COLO668 (cell line): Measurements from ENCODE around the gene SLC39A7.

Experiments used
- DNase-seq: peaks from one replicate; lab custom pipeline; 2025; ENCODE audit not compliant: unreplicated experiment; lab: John Stamatoyannopoulos, UW

Gene SLC39A7

DNA sequence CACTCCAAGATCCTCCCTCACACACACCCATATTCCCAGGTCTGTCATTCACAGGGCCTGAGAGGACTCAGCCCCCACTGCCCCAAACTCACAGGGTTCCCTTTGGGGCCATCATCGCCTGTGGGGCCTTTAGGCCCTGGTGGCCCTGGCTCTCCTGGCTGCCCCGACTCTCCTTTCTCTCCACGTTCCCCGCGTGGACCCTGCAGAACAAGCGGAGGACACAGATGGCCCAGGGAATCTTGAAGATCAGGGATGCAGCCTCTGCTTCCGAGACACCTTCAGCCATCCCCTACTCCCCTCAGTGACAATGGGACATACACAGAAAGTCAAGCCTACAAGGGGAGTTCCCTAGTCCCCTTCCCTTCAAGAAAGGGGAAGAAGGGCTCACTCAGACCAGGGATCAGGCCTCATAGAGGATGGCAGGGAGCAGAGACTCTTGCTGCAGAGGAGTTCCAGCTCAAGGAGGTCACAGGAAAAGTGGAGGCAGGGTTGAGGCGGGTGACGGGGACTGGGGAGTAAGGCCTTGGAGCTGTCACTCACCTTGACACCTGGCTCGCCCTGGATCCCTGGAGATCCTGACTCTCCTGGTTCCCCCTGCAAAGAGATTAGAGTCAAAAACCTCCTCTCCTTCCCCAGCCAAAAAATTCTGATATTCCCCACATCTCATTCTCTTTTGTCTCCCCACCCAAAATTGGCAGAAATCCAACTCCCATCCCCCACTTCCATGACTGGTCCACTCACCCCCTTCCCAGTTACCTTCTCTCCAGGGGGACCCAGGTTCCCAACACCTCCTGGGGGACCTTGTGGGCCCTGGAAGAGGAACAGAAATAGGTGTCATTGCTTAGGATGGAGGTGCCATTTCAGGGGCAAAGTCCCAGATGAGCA is 31.1 kb upstream of the SLC39A7 start:
- DNase-seq: no peak

- no peak for DNase-seq
These were observed 30.3 kb upstream of the SLC39A7 start for GRCh38 chr6:33170176-33171015.

DNA sequence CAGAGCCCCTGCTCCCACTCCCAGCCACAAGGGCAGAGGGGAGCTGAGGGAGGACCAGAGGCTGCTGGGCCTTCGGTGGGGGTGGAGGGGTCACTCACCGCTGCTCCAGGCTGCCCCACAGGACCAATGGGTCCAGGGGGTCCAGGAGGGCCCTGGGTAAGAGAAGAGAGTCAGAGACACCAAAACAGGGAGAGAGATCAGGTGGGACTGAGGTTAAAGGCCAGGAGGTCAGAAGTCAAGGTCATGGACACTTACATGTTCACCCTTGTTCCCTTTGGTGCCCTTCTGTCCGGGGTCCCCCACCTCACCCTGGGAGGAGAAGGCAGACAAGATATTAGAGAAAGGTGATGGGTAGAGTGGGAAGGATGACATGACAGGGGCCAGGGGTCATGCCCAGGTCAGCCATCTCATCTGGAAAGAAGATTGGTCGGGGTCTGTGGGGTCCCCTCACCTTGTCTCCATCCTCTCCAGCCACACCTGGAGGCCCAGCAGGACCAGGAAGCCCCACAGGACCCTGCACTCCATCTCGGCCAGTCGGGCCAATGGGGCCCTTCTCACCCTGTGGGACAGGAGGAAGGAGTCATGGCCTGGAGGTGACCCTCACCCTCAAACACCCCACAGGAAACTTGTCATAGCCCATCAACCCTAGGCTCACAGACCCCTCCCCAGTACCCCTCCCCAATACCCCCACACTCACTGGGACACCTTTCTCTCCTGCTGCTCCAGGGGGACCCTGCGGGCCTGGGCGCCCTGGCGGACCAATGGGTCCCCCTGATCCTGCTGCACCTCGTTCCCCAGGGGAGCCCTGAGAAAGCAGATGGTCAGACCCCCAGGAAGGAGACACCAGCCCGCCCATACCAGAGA is 29.4 kb upstream of the SLC39A7 start:
- DNase-seq: no peak

GRCh38 chr6:33171880-33172687 is 28.6 kb upstream of the SLC39A7 start:
- DNase-seq: no peak

DNA sequence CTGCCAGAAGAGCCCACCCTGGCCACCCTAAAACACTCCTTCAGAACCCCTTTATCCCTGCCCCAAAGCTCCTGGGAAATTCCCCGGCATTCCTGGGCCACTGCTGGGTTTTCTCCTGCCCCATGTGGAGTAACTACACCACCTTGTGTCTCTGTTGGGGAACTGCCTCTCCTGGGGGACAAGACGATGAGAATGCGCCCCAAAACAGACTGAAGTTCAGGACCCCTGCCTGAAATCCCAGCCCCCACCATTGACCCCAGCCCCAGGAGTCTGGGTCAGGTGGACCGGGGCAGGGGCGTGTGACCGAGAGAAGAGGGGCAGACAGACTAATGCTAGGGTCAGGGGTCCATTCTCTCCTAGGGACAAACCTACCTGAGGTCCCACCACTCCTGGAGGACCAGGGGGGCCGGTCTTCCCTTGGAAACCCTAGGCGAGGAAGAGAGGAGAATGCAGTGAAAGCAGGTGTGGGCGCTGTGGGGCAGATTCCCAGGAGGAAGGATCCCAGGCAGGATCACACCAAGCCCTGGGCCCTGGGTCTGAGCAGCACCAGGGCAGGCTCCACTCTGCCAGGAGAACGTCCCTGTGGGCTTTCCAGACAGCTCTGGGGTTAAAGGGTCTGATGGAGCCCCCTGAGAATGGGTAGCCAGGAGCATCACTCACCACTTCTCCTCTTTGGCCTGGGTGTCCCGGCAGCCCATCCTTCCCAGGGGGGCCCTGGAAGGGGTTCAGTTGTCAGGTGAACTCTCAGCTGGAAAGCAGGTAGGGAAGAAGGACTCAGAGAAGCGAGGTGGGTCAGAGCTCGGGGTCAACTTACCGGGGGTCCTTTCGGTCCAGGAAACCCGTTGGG is 27.8 kb upstream of the SLC39A7 start:
- DNase-seq: no peak

DNA sequence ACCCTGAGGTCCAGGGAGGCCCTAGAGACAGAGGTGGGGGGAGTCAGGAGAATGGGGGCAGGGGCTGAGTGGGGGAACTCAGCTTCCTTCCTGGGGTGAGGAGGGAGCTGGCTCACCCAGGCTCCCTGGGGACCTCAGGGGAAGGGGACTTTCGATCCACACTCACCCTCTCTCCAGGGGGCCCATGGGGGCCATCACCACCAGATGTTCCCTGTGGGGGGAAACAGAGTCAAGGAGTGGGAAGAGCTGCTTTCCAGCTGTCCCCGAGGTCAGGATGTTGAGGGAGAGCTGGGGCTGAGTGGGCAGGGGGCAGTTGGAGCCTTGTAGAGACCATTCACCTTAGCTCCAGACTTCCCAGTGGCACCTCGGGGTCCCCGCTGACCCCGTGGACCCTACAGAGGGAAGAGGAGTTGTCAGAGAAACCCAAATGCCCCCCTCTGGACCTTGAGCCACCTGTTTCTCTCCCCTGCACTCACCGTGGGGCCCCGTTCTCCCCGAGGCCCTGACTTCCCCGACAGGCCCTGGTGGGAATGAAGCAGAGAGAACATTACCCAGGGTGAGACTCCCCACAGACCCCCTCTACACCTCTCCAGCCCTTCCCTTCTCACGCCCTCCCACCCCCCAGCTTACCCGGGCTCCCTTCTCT is 27.0 kb upstream of the SLC39A7 start:
- DNase-seq: no peak

GRCh38 chr6:33174784-33175183 is 25.9 kb upstream of the SLC39A7 start:
- DNase-seq: no peak

DNA sequence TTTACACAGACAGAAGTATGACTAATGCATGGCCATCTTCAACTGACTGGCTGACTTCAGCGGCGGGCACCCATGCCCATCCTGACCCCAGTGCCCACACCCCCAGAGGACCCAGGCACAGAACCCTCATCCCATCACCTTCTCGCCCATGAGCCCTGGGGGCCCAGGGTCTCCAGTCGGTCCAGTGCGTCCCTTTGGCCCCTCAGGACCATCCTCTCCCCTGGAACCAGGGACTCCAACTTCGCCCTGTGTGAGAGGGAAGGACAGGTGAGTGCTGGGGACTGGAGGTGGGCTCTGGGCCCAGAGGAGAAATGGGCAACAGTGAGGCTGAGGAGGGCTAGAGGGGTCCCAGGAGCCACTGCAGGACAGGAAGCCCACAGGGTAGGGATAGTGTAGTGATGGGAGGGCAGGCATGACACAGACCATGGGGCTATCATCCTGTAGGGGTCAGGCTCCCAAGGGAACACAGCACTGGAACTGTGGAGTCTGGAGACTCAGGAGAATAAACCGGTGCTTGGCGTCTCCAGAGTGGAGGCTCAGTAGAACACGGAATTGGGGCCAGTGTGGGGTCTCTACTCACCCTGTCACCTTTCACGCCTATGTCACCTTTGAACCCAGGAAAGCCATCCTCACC is 25.1 kb upstream of the SLC39A7 start:
- no peak for DNase-seq

- DNase-seq: no peak
These were observed 23.8 kb upstream of the SLC39A7 start for GRCh38 chr6:33176906-33177305.

GRCh38 chr6:33177552-33178446 is 22.9 kb upstream of the SLC39A7 start:
- no peak for DNase-seq

GRCh38 chr6:33178755-33179475 is 21.8 kb upstream of the SLC39A7 start:
- no peak for DNase-seq

DNA sequence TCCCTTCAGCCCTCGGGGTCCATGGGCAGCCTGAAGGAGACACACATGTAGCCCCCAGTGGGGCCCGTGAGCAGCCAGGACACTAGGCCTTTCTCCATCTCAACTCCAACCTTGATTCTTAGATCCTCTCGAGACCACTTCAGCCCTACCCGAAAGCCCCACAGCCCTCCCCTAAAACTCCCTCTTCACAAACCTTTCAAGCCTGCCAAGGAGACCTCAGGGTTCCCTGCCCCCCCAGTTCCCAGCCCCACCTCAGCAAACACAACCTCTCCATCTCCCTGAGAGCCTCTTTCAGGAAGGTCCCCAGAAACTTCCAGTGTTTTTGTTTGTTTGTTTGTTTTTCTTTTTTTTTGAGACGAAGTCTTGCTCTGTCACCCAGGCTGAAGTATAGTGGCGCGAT is 19.5 kb upstream of the SLC39A7 start:
- no peak for DNase-seq

DNA sequence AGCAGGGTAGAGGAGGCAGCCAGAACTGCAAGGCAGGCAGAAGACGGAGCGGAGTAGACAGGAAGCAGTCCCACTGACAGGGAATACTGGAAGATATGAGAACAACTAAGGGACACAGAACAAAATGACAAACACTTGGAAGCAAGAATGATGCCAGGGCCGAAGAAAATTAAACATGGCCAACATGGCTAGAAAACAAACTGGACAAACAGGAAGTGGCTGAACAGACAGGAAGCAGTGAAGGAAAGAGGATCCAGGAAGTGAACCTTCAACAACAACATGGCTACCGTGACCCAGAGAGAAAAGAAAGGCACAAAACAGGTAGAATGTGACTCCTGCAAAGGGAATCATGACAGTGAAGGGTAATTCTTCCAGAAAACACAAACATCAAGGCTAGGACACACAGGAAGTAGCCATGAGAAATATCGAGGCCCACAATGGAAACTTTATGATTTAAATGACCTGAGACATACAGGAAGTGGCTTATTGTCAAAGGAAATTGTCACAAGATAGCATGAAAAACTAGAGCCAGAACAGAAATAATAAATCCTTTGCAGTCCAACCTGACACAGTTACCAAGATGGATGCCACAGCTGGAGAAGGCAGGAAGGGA is 17.5 kb upstream of the SLC39A7 start:
- DNase-seq: no peak

GRCh38 chr6:33185190-33185589 is 15.5 kb upstream of the SLC39A7 start:
- DNase-seq: no peak

- DNase-seq: no peak
These were observed 14.9 kb upstream of the SLC39A7 start for GRCh38 chr6:33185654-33186187.

GRCh38 chr6:33187809-33188208 is 12.9 kb upstream of the SLC39A7 start:
- DNase-seq: no peak
